HFFc6 (cell line): Measurements from ENCODE around the gene CENPP. TPM values are rescaled to one million over a fixed set of nuclear protein-coding genes. Genes with fewer than 3 reads are reported as not detected.

Source experiments
- DNase-seq: peaks from one replicate; pipeline ENCODE4 v3.0.0-alpha.2; 2018
- H3K27ac Mint-ChIP-seq: 2 replicates; pipeline ENCODE4 v1.8.0; 2020; ENCODE audit warnings: mild to moderate bottlenecking, mixed read lengths
- H3K27me3 Mint-ChIP-seq: 2 replicates; pipeline ENCODE4 v1.8.0; 2021; ENCODE audit warnings: mild to moderate bottlenecking, moderate library complexity, mixed read lengths; ENCODE audit not compliant: insufficient read depth
- H3K36me3 Mint-ChIP-seq: 2 replicates; pipeline ENCODE4 v1.8.0; 2021; ENCODE audit warnings: low read depth, mixed read lengths
- H3K4me1 Mint-ChIP-seq: 2 replicates; pipeline ENCODE4 v1.8.0; 2020; ENCODE audit warnings: low read depth, mixed read lengths
- H3K4me3 Mint-ChIP-seq: 2 replicates; pipeline ENCODE4 v1.8.0; 2020; ENCODE audit warnings: mild to moderate bottlenecking, moderate library complexity, mixed read lengths
- H3K9me3 Mint-ChIP-seq: 2 replicates; pipeline ENCODE4 v1.8.0; 2020; ENCODE audit warnings: mild to moderate bottlenecking, mixed read lengths
- total RNA-seq, 6 experiments: library from RNA; stranded (reverse); fragmentation: NEBNext Ultra II Directional; extraction: Animal tissue kit (Norgen Biotek cat#: 25700); gene quantifications; 2 replicates in 1 of 6; 3 replicates in 5 of 6; pipeline ENCODE4 v1.2.3, GENCODE V29; 2021
- TF ChIP-seq, protein P1 (sequence below): fragments of 200-600 bp; sonication (generic); IDR thresholded peaks from 2 replicates; pipeline ENCODE4 v1.5.0; 2021; ENCODE audit warnings: antibody characterized with exemption, mild to moderate bottlenecking

Gene CENPP
- total RNA-seq, 6 experiments from 2014 or later, result 3.0 to 7.0 (median 6.0) TPM

DNA sequence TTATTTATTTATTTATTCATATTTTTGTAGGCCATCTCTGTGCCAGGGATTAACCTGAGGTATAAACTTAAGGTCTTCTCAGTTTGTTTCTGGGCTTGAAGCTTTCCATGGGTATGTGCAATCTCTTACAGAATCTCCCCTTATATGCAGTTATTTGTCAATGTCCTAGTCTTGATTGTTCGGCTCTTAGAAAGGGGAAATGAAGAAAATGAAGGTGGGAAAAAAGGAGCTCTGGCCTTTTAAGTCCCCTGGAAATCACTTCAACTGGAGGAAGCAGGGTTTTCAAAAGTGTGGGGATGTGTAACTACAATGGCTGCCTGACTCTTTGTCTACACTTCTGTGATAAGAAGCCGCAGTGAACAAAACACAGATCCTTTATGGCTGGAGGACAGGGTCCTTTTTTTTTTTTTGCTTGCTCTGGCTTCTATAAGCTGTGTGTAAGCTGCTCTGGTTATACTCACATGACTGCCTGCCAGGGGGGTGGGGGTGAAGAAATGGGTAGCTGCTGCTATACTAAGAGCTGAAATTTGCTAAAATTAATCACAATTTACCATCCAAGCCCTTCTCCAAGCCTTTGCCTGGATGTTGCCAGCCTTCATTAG is 33.7 kb downstream of the CENPP start:
- H3K4me3 Mint-ChIP-seq, result no peak overlapping the region
- TF ChIP-seq, protein P1, sequence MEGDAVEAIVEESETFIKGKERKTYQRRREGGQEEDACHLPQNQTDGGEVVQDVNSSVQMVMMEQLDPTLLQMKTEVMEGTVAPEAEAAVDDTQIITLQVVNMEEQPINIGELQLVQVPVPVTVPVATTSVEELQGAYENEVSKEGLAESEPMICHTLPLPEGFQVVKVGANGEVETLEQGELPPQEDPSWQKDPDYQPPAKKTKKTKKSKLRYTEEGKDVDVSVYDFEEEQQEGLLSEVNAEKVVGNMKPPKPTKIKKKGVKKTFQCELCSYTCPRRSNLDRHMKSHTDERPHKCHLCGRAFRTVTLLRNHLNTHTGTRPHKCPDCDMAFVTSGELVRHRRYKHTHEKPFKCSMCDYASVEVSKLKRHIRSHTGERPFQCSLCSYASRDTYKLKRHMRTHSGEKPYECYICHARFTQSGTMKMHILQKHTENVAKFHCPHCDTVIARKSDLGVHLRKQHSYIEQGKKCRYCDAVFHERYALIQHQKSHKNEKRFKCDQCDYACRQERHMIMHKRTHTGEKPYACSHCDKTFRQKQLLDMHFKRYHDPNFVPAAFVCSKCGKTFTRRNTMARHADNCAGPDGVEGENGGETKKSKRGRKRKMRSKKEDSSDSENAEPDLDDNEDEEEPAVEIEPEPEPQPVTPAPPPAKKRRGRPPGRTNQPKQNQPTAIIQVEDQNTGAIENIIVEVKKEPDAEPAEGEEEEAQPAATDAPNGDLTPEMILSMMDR, result no peak
- H3K4me1 Mint-ChIP-seq, result no peaks in the 10 kb centered on the region
- H3K27ac Mint-ChIP-seq, result no peak overlapping the region
- peaks cover 28% of the 10 kb centered on the region for H3K36me3 Mint-ChIP-seq
- no peak for DNase-seq
- peaks cover 11% of the 10 kb centered on the region for H3K9me3 Mint-ChIP-seq
- H3K27me3 Mint-ChIP-seq, result no peaks in the 10 kb centered on the region

DNA sequence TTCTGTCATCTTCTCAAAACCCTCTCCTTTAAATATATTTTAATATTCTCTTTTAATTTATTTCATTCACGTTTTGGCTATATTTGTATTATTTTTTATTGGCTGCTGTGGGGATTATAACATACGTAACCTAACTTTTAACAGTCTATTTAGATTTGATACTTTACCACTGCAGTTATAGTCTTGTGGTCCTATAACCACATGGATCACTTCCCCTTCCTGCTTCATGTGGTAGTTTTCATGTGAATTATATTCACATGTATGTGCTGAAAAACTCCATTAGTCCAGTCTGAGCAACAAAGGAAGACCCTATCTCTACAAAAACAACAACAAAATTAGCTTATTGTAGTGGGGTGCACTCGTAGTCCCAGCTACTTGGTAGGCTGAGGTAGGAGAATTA is 34.3 kb downstream of the CENPP start:
- no peaks in the 10 kb centered on the region for H3K4me1 Mint-ChIP-seq
- DNase-seq, result no peak
- peaks cover 22% of the 10 kb centered on the region for H3K36me3 Mint-ChIP-seq
- peaks cover 6% of the 10 kb centered on the region for H3K9me3 Mint-ChIP-seq
- no peaks in the 10 kb centered on the region for H3K27me3 Mint-ChIP-seq
- H3K4me3 Mint-ChIP-seq, result no peak overlapping the region
- TF ChIP-seq, protein P1, result no peak
- no peak overlapping the region for H3K27ac Mint-ChIP-seq

DNA sequence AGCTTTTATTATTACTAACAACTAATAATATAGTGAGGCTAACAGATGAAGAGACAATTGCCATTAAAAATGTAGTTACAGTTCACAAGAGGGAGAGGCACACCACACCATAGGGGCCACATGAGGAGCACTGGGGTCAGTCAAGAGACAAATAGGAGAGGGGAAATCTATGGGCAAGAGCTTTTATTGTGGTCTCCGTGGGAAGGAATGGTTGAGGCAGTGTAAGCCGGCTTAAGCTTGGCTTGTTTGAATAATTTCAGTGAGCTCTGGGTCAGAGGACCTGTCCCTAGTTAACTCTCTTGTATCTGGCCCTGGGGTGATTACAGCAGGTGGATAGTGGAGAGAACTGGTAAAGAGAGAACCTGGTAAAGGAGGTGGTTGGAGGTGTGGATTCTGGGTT is 43.3 kb downstream of the CENPP start:
- no peak overlapping the region for H3K4me3 Mint-ChIP-seq
- H3K9me3 Mint-ChIP-seq, result no peaks in the 10 kb centered on the region
- H3K27ac Mint-ChIP-seq, result no peak overlapping the region
- DNase-seq, result no peak
- peaks cover 10% of the 10 kb centered on the region for H3K36me3 Mint-ChIP-seq
- no peaks in the 10 kb centered on the region for H3K4me1 Mint-ChIP-seq
- no peaks in the 10 kb centered on the region for H3K27me3 Mint-ChIP-seq
- TF ChIP-seq, protein P1, result no peak

DNA sequence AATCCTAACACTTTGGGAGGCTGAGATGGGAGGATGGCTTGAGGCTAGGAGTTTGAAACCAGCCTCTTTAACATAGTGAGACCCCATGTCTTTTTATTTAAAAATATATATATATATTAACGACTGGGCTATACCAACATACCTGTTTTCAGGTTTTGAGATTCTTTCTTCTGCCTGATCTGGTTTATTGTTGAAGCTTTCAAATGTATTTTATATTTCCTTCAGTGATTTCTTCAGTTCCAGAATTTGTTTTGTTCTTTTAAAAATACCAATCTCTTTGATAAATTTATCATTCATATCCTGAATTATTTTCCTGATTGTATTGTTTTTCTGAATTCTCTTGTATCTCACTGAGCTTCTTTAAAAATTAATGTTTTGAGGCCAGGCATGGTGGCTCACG is 47.4 kb downstream of the CENPP start:
- H3K9me3 Mint-ChIP-seq, result no peaks in the 10 kb centered on the region
- no peak overlapping the region for H3K27ac Mint-ChIP-seq
- DNase-seq, result no peak
- TF ChIP-seq, protein P1, result no peak
- H3K4me1 Mint-ChIP-seq, result no peaks in the 10 kb centered on the region
- H3K4me3 Mint-ChIP-seq, result no peak overlapping the region
- H3K27me3 Mint-ChIP-seq, result no peaks in the 10 kb centered on the region
- peaks cover 30% of the 10 kb centered on the region for H3K36me3 Mint-ChIP-seq

DNA sequence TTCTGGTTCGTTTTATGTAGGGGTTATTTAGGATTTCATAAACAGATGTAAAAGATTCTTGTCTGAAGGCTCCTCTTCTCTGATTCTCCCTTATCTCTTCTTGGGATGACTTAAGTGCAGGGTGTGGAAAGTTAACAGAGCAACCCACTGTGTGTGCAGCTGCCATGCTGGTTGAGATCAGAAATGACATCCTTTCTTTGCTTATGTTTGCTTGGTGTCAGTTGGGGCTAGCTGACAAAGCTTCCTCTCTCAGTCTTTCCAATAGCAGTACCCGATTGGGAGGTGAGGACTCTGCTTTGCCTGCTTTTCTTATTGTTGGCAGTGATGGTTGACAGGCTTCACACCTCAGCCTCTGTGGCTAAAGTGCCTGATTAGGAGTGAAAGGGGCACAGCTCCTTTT is 52.1 kb downstream of the CENPP start:
- H3K9me3 Mint-ChIP-seq, result no peaks in the 10 kb centered on the region
- peaks cover 23% of the 10 kb centered on the region for H3K36me3 Mint-ChIP-seq
- no peaks in the 10 kb centered on the region for H3K27me3 Mint-ChIP-seq
- DNase-seq, result no peak
- no peak overlapping the region for H3K4me3 Mint-ChIP-seq
- H3K4me1 Mint-ChIP-seq, result peaks cover 12% of the 10 kb centered on the region
- TF ChIP-seq, protein P1, result no peak
- H3K27ac Mint-ChIP-seq, result no peak overlapping the region
